GM21423 (cell line): ENCODE data around the gene XYLT1.

Experiments
- ATAC-seq: cut with Tn5 transposase; IDR thresholded peaks from one replicate; pipeline ENCODE4 v1.9.1; 2021; ENCODE audit warnings: mild to moderate bottlenecking, moderate library complexity; ENCODE audit not compliant: unreplicated experiment

Gene XYLT1

DNA sequence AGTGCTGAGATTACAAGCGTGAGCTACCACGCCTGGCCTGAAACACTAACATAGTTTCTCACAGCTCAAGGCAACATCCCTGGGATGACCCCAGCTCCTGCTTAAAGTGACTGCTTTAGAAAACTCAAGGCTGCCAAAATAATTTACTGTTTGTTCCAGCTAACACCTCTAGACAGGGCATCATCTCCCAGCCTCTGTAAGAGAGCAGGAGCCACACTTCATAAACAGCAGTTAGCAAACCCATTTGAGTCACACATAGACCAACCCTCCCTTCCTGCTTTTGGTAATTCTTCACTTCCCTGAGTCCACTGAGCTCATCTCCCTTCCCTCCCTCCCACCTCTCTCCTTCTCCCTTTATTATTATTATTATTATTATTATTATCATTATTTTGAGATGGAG lies 201.3 kb downstream of the XYLT1 start:
- ATAC-seq, result no peak

DNA sequence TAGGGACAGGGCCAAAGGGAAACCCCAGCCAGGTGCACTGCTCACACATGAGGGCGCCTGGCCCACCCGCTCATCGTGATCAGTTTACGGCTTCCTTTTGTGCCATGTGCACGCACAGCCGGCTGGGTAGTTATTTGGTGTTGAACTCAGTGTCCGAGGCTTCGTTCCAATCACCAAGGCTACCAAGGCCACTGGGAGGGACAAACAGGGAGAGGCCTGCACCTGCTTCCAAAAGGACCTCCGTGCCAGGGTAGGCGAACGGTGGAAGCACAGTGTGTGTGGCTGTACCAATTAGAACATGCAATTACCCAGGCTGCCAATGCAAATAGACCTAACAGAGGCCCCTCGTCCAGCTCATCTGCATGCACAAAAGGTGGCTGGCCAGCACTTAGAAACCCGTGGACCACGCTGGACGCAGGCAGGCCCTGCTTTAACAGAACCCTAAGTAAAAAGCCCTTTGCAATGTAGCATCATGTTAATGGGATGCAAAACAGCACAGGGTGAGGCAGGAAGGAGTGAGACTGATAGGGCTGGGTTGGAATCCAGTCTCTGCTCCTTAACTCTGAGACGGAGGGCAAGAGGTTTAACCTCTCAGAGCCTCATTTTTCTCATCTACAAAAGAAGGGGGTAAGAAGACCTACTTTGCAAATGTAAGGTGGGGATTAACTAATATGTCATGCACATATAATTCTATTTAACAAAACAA lies 204.0 kb downstream of the XYLT1 start:
- ATAC-seq, result no peak

DNA sequence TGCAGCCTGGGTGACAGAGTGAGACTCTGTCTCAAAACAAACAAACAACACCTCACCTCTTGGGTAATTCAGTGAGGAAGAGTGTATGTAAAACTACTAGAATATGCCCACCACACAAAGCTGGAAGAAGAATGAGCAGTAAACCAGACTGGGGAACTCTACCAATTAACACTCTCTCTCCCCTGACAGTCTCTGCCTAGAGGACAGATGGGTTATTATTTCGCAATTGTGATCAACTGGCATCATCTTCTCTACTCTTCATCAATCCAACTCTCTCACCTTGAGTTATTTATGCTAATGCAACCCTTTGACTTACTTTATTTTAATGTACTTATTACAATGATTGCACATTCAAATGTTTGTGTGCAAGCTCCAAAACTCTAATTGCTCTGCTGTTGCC lies 205.6 kb downstream of the XYLT1 start:
- no peak for ATAC-seq

DNA sequence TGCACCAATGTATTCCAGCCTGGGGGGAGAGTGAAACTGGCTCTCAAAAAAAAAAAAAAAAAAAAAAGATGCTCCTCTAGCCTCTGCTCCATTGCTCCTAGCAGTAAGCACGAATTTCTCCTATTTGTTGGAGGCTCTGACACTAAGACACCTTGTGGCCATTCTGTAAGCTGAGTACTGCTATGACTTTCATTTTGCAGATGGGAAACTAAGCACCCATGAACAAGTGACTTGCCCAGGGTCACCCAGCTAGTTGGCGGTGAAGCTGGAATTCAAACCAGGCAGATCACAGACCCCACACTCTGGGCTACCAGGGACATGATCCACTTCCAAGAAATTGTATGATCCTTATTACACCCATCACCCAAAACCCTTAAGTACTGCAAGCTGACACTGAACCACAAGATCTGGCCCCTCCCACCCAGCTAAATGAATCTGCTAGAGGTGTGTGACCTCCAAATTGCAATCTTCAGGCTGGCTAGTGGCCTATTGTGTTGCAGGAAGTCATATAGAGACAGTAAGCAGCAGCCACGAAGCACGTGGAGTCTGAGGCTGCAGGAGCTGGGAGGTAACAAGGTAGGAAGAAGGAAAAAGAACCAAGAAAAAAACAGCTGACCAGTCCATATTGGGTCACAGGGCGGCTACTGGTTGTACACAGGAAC lies 209.4 kb downstream of the XYLT1 start:
- ATAC-seq, result no peak

DNA sequence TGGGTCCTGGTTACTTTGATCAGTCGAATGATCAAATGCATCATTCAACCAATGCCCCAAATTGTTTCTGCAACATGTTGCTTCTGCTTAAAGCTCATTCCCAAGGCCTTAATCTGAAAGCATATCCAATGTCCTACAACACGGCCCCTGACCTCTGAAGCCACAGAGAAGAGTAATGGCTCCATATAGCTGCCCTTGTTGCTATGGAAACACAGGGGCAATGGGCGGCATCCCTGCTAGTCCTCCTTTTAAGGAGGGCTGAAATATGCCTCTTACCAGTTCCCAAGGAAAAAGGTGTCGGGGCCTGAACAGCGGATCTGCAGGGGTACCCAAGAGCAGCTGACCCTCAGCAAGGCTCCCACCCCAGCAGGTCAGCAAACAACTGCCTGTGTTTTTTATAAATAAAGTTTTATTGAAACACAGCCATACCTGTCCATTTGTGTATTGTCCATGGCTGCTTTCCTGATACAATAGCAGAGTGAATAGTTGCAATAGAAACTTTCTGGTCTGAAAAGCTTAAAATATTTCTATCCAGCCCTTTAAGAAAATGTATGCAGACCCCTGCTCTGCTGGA lies 210.4 kb downstream of the XYLT1 start:
- no peak for ATAC-seq

DNA sequence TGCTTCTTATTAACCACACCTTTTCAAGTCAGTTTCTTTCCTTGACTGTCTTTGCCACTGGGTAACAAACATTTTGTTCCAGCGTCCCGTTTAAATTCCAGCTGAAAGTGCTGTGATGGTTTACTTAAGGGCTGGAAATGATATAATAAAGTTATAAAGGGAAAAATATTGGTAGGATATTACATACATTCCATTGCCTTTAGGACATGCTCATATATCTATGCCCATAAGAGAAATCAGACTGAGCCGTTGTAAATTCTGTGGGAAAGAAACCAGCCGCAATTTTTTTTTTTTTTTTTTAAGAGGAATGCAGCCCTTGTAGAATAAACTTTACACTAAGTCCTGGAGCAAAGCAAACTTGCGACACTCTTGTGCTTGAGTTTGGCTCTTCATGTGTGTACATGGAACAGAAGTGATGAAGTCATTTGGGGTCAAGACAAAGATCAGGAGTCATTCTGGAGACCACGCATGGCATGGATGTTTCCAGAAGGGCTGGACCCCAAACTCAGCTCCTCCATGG lies 210.9 kb downstream of the XYLT1 start:
- ATAC-seq, result no peak

DNA sequence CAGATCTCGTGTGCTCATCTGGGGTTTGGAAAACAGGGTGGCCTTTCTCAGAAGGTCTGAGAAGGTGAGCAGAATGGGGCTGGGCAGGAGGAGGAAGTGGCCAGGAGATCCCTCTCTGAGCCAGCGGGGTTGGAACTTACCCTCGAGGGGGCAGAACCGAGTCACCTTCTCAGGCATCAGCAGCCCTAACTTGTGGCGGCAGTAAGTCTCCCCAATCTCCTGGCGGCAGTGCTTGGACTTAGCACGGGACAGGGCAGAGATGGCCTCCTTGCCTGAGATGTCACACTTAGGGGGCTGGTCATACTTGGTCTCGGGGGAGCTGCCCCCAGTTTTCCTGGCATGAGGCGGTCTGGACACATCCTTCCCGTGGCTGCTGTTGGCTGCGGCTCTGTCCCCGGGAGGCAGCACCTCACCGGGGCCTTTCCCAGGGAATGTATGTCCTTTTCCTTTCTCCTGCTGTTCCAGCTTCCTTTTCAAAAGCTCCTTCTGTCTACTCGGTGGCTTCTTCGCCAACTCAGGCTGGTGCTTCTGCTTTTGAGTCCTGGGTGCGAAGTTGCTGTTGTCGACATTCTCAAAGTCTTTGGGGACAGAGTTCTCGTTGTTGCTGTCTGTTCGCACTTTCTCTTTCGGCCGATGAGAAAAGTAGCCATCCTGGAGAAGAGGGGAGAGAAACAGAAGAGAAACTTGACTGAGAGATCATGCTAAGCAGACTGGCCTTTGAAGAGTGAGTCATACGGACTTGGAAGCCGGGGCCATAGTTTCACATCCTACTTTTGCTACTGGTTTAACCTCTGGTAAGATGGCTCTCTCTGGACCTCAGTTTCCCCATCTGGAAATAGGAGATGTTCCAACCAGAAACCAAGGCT lies 211.7 kb downstream of the XYLT1 start:
- ATAC-seq, result no peak

DNA sequence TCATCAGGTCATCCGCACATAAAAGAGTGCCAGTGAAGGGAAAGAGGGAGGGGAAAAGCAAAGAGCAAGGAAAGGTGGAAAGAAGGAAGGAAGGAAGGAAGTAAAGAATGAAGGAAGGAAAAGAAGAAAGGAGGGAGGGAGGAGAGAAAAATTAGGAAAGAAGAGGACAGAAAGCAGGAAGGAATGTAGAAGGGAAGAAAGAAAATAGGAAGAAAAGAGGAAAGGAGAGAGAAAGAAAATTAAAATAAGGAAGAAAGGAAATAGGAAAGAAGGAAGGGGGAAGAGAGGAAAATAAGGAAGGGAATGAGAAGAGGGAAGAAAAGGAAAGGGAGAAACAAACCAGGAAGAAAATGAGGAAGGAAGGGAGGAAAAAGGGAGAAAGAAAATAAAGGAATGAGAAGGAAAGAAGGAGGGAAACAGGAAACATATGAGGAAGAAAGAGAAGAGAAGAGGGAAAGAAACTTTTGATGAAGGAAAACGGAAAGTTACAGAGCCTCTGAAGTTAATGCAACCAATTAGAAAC lies 212.6 kb downstream of the XYLT1 start:
- no peak for ATAC-seq

DNA sequence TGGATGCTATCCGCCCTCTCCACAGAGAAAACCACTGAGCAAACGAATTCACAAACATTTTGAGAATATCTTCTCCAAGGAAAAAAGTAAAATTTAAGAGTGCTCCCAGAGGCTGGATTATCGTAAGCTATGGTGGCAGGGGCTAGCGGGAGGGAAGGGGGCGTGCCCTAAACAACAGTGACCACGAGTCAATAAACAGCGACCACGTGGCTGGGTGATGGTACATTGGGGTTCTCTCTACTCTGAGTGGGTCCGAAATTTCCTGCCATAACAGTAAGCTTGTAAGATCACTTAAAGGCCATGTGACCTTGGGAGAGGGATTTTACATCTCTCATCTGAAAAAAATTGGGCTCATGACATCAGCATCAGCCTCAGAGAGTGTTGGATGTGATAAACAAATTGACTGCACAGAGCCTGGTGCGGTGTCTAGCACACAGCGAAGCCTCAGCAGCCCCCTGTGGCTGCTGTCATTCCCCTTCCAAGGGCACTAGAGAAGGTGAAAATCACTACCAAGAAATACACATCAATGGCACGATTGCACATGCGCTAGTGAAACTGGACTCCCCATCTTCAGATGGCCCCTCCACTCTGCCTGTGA lies 213.2 kb downstream of the XYLT1 start:
- ATAC-seq, result no peak

DNA sequence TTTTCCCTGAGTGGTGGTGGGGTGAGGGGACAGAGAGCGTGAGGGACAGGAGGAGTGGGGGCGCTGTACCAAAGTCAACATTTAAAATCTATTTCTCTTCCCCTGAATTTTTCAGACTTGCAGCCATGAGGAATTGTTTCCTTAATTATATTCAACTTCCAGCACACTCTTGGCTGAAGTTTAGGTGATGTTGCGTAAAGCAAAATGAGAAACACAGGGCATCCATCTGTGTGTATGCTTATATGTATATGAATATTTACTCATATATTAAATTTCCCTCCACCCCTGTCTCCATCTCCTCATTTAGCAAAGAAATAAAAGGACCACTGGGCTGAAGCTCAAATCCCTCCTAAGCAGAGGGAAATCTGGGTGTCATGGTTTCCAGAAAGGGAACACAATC lies 218.1 kb downstream of the XYLT1 start:
- ATAC-seq, result no peak

DNA sequence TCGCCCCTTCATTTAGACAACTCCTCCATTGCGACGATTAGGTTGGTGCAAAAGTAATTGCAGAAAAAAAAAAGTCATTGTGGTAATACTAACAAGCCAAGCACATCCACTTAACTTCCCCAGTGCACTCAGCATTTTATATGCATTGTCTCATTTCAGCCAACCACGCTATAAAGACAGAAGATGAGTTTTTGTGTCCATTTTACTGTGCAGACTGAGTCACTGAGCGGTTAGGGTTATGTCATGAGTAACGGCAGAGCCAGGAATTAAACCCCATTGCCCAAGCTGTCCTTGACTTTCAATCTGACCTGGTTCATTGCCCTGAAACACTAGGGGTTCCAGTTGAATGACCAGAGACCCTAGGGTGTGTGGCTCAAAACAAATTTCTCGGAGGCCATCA lies 218.7 kb downstream of the XYLT1 start:
- no peak for ATAC-seq

DNA sequence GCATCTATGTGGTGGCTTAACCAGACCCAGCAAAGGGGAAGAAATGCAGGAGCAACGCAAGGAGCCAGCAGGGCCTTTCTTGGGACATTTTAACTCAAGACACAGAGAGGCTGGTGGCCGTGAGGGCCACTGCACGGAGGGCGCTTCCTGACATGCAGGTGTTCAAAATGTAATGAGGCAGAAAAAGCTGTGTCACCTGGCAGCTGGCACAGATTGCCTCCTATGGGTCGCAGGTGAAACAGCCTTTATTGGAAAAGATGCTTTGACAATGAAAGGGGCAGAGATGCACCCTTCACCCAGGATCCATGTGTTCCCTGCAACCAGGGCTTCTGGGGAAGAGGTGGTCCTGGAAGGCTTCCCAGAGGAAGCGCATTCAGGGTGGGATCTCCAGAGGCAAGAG lies 219.3 kb downstream of the XYLT1 start:
- no peak for ATAC-seq

DNA sequence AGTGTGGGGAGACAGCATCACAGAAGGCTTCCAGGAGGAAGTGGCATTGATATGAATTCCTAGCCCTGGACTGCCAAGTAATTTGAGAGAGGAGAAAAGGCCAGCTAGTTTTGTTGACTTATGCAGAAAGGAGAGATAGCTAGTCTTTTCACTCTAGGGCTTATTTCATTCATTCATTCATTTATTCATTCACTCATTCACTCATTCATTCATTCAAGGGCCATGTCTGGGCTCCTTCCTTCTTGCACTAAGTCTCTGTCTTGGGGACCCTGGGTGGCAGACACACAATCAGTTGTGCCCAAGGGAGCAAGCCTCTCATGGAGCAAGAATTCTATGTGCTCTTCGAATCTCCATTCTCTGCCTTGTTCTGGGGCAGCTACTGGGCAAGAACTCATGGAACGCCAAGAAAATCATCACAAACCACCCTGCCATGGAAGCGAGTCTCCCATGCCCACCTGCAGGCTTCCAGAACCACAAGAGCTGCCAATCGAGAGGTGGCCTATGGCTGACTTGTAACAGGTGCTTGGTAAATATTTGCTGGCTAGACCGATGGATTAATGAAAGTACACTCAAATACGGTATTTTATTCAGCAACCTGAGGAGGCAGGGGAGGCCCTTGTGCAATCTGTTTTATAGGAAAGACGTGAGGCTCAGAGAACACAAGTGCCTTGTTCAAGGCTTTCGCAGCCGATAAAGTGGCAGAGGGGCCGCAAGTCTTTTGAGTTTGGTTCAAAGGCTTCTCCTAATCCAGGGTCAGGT lies 223.6 kb downstream of the XYLT1 start:
- no peak for ATAC-seq

DNA sequence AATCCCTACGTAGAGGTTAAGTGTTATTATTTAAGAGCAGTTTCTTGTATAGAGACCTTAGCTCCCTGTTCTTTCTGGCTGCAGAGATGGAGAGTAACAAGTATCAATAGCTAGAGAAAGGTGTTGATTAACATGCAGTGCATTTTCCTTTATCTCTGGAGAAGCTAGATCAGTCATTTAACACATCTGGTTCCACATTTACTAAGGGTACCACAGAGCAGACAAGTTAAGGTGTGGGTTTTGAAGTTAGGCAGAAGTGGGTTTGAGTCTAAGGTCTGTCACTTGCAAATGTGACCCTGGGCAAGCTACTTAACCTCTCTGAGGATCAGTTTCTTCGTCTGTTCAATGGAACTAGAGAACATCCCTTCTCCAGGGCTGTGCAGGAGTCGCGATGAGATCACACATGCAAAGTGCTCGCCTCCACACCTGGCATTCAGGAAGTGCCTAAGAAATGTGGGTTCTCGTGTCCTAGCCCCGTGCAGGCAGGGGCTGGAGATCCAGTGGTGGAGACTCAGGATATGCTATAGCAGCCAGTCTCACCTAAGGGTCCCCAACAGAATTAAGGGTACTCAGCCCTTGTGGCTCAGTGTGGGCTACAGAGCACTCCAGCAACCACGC lies 224.4 kb downstream of the XYLT1 start:
- no peak for ATAC-seq

DNA sequence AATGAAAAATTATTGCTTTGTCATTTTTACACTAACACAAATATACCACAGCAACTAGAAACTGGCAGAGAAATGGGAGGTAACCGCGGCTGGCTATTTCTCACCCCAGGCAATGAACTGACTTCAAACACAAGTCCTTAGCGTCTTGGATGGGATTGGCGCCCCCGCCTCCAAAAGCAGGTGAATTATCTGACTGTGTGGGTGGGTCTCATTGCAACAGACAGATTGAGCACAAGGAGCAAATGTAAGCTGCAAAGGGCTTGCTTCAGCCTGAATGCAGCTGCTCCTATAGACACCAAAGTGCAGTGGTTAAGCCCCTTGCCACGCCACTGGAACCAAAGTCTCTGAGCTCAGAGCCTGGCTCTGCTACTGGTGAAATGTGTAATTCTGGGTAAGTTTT lies 225.0 kb downstream of the XYLT1 start:
- ATAC-seq, result no peak

DNA sequence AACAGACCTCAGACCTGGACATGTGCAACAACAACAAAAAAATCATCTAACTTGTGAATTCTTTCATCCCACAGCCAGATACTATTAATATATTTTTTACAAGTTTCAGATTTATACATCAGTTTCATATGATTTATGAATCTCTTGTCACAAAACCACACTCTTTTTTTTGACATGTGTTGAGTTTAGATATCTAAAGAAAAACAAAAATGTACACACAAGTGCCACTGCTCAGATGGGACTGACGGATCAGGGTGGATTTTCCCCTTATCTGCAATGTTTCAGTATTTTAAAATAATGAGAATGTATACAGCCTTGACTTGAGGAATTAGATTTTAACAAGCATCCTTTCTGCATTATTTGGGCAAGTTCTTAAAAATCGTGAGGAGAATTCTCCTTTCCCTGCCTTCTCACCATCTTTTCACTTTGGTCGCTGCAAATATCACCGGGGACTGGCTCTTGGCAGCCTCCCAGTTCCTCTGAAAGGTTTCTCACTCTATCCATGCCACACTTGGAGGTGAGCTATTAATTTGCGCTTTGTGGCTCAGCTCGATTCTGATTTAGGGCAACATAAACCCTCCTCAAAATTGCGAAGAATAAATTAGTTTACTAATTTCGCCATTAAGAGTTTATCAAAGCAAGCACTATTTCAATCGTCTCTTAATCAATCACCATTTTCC lies 225.7 kb downstream of the XYLT1 start:
- ATAC-seq, result no peak

DNA sequence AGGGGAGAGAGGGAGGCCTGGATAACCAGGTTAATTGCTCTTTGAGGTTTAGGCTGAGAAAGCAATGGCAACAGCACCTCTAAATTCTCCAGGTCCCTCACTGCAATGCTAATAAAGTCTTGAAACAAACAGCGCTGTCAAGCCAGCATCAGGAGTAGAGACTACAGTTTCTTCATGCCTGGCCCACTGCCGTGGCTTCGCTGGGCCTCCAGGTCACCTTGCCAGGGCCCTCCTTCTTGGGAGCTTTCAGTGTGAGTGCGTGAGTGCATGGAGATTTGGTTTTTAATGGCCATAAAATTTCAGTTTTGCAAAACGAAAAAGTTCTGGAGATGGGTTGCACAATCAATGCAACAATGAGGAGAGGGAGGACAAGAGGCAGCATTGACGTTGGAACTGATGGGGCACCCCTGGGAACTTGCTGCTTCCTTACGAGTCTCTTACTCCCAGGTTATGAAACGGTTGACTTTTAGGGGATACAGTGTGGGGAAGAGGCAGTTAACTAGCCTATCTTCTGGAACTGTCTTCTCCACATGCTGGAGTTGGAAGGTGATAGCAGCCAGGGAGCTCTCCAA lies 229.4 kb downstream of the XYLT1 start:
- ATAC-seq, result no peak

DNA sequence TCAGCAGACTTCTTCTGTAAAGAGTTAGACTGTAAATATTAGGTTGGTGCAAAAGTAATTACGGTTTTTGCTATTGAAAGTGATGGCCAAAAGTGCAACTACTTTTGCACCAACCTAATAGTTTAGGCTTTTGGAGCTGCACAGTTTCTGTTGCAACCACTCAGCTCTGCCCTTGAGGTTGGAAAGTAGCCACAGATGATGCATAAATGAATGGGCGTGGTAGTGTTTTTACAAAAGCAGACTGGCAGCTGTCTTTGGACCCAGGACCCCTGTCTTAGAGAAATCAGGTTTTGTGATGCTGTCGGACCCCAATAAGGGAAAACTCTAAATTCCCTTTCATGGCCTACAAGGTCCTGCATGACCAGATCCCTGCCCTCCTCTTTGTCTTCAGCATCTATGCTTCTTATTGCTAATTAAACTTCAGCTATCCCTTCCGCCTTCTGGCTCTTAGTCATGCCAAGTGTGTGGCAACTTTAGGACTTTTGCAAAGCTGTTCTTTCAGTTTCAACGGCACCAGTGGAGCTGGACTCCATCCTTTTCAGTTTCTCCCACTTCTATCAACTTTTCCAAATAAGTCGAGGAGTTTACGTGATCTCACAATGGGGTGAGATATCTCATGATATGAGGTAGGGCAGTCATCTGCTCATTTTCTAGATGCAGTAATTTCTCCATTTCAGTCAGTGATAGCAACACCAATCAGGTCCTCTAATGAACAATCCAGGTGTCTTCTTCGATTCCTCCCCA lies 232.3 kb downstream of the XYLT1 start:
- no peak for ATAC-seq
